Activated CD4-positive, alpha-beta T cell treated with anti-CD3 and anti-CD28 coated beads, Interleukin-2, amount 50 U/mL, for 4 hours (primary cell): Measurements from ENCODE around the gene RIPK1.
"Not testable (repeated sequence)": the region's sequence is repeated elsewhere in the genome, so short reads cannot be mapped to it uniquely, and the experiment has no call there.

Experiments
- DNase-seq, 2 experiments: peaks; one replicate each; pipeline ENCODE4 v3.0.0-alpha.2; 2020

The RIPK1 gene

GRCh38 chr6:3068329-3069214 lies at the start of gene RIPK1:
Gene RIPK1, plus strand, starts transcription at chr6:3068494. Its CDS starts 8,330 bp downstream, at chr6:3076824.
- peak; percentile 89 to 91 for DNase-seq

- no peak for DNase-seq
These were observed 49.2 kb upstream of the RIPK1 start for GRCh38 chr6:3019065-3019464.

GRCh38 chr6:3019749-3020320 lies 48.5 kb upstream of the RIPK1 start:
- DNase-seq = no peak

- DNase-seq = not testable (repeated sequence)
These were observed 47.2 kb upstream of the RIPK1 start for GRCh38 chr6:3020976-3021598.

GRCh38 chr6:3022765-3023662 lies 45.3 kb upstream of the RIPK1 start:
- DNase-seq = no peak

- peak; percentile 85 to 86 for DNase-seq
These were observed 44.4 kb upstream of the RIPK1 start for GRCh38 chr6:3023663-3024483.

GRCh38 chr6:3026791-3027626 lies 41.3 kb upstream of the RIPK1 start:
- no peak for DNase-seq

- not testable (repeated sequence) for DNase-seq
These were observed 40.1 kb upstream of the RIPK1 start for GRCh38 chr6:3028156-3028555.

GRCh38 chr6:3031857-3032640 lies 36.2 kb upstream of the RIPK1 start:
- no peak for DNase-seq

- DNase-seq = no peak
These were observed 35.3 kb upstream of the RIPK1 start for GRCh38 chr6:3032986-3033385.

- DNase-seq = no peak
These were observed 34.6 kb upstream of the RIPK1 start for GRCh38 chr6:3033652-3034051.

GRCh38 chr6:3035397-3035796 lies 32.9 kb upstream of the RIPK1 start:
- DNase-seq = no peak

GRCh38 chr6:3036861-3037637 lies 31.2 kb upstream of the RIPK1 start:
- DNase-seq = no peak

- DNase-seq = no peak
These were observed 30.5 kb upstream of the RIPK1 start for GRCh38 chr6:3037638-3038365.

GRCh38 chr6:3039384-3039783 lies 28.9 kb upstream of the RIPK1 start:
- DNase-seq = no peak

GRCh38 chr6:3041147-3041546 lies 27.1 kb upstream of the RIPK1 start:
- DNase-seq = no peak

GRCh38 chr6:3041606-3042005 lies 26.7 kb upstream of the RIPK1 start:
- DNase-seq = no peak

GRCh38 chr6:3045369-3045768 lies 22.9 kb upstream of the RIPK1 start:
- DNase-seq = no peak

- DNase-seq = no peak
These were observed 22.5 kb upstream of the RIPK1 start for GRCh38 chr6:3045777-3046176.
